Peyer's patch (tissue), 4 donors: ENCODE results near the gene TMEM178B.

Experiments
- CTCF ChIP-seq, 6 experiments: fragments of 450-650 bp in 4 of 6; fragments of 200-600 bp in 2 of 6; sonication (generic) in 1 of 6; IDR thresholded peaks; one replicate each; pipeline ENCODE4 v1.5.1; 2017 to 2019; ENCODE audit warnings: antibody characterized with exemption in 6 of 6, mild to moderate bottlenecking in 3 of 6, moderate library complexity in 1 of 6
- POLR2A ChIP-seq, 2 donors: fragments of 450-650 bp; IDR thresholded peaks; one replicate each; pipeline ENCODE4 v1.5.1; 2017; ENCODE audit warnings: antibody characterized with exemption in 2 of 2, mild to moderate bottlenecking in 2 of 2, moderate library complexity in 2 of 2

GRCh38 chr7:141151746-141152145, 77.9 kb downstream of the TMEM178B start:
- no peak for TF ChIP-seq CTCF (IDR thresholded peaks at IDR 0.05)
- no peak for TF ChIP-seq POLR2A (IDR thresholded peaks at IDR 0.05)
